ENCODE data around the gene GRIK3. TPM values are rescaled to one million over a fixed set of nuclear protein-coding genes. Genes with fewer than 3 reads are reported as not detected.
"Not testable (repeated sequence)": the region's sequence is repeated elsewhere in the genome, so short reads cannot be mapped to it uniquely, and the experiment has no call there.

GRIK3 gene
- total RNA-seq, 4 donors from 2014 or later = 0.13 to 0.42 (median 0.15) TPM; not detected in 1

- TF ChIP-seq POLR2A (IDR thresholded peaks at IDR 0.05) = no peak
- no peak for TF ChIP-seq CTCF (IDR thresholded peaks at IDR 0.05)
- Histone ChIP-seq H3K9me3 (no peaks in the 10 kb centered on the region), H3K27ac (no peak overlapping the region), H3K36me3 (no peaks in the 10 kb centered on the region), H3K4me1 (no peaks in the 10 kb centered on the region), H3K27me3 (no peaks in the 10 kb centered on the region), H3K4me3 (replicated peaks in 1 of 3) (no peak overlapping the region)
- DNase-seq = no peak
- intact Hi-C loops (cut with DNase I) = no loop called here
- WGBS, 2 donors = 83 to 84% methylated on average over 1 of the region's 1 CpG
Measured at GRCh38 chr1:36900128-36900527, 134.2 kb downstream of the GRIK3 start.

- H3K4me1 ChIP-seq; H3K9me3 ChIP-seq; H3K4me3 ChIP-seq (replicated peaks in 1 of 3); H3K36me3 ChIP-seq; H3K27me3 ChIP-seq; H3K27ac ChIP-seq; DNase-seq; intact Hi-C loops (cut with DNase I): not testable (repeated sequence)
Measured at GRCh38 chr1:36897813-36898212, 136.5 kb downstream of the GRIK3 start.

- no peak for TF ChIP-seq POLR2A (IDR thresholded peaks at IDR 0.05)
- no peak for TF ChIP-seq CTCF (IDR thresholded peaks at IDR 0.05)
- intact Hi-C loops (cut with DNase I) = no loop called here
- H3K4me1 ChIP-seq = no peaks in the 10 kb centered on the region
- no peak for DNase-seq
- H3K27me3 ChIP-seq = no peaks in the 10 kb centered on the region
- 58 to 74% methylated on average over 3 of the region's 3 CpGs for WGBS, 2 donors
- no peaks in the 10 kb centered on the region for H3K36me3 ChIP-seq
- no peak overlapping the region for H3K27ac ChIP-seq
- H3K9me3 ChIP-seq = no peaks in the 10 kb centered on the region
- no peak overlapping the region for H3K4me3 ChIP-seq (replicated peaks in 1 of 3)
Measured at GRCh38 chr1:36894824-36895223, 139.5 kb downstream of the GRIK3 start.

- Histone ChIP-seq H3K36me3 (no peaks in the 10 kb centered on the region), H3K4me1 (no peaks in the 10 kb centered on the region), H3K4me3 (replicated peaks in 1 of 3) (no peak overlapping the region), H3K9me3 (no peaks in the 10 kb centered on the region), H3K27ac (no peak overlapping the region), H3K27me3 (no peaks in the 10 kb centered on the region)
- intact Hi-C loops (cut with DNase I) = no loop called here
- TF ChIP-seq POLR2A (IDR thresholded peaks at IDR 0.05) (no peak), CTCF (IDR thresholded peaks at IDR 0.05) (no peak)
- 78 to 84% methylated on average over 9 of the region's 9 CpGs for WGBS, 2 donors
- DNase-seq = no peak
Measured at GRCh38 chr1:36890776-36891175, 143.5 kb downstream of the GRIK3 start.

- Histone ChIP-seq H3K27ac (no peak overlapping the region), H3K9me3 (no peaks in the 10 kb centered on the region), H3K27me3 (no peaks in the 10 kb centered on the region), H3K4me1 (no peaks in the 10 kb centered on the region), H3K4me3 (replicated peaks in 1 of 3) (no peak overlapping the region), H3K36me3 (no peaks in the 10 kb centered on the region)
- WGBS, 2 donors = 52 to 60% methylated on average over 7 of the region's 7 CpGs
- intact Hi-C loops (cut with DNase I) = no loop called here
- no peak for DNase-seq
- TF ChIP-seq CTCF (IDR thresholded peaks at IDR 0.05) (no peak), POLR2A (IDR thresholded peaks at IDR 0.05) (no peak)
Measured at GRCh38 chr1:36889478-36890226, 144.7 kb downstream of the GRIK3 start.
